ENCODE measurements around the gene PEX10.

DNA sequence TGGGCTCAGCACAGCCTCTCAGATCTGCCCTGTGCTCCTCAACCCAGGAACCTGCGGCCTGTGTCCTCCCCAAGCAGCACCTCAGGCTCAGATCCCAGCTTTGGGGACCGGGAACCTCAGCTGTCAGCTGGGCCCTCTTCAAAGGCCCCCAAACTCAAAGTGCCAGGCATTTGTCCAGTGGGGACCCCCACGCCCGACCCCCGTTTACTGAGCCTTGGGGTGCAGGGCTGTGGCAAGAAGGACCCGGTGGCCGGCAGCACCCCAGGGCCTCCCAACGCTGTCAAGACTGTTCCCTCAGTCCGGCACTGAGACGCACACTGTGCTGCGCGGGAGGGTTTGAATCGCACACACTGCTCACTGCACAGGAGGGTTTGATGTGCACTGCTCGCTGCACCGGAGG, 56.0 kb downstream of the PEX10 start:
- TF ChIP-seq, protein P1, sequence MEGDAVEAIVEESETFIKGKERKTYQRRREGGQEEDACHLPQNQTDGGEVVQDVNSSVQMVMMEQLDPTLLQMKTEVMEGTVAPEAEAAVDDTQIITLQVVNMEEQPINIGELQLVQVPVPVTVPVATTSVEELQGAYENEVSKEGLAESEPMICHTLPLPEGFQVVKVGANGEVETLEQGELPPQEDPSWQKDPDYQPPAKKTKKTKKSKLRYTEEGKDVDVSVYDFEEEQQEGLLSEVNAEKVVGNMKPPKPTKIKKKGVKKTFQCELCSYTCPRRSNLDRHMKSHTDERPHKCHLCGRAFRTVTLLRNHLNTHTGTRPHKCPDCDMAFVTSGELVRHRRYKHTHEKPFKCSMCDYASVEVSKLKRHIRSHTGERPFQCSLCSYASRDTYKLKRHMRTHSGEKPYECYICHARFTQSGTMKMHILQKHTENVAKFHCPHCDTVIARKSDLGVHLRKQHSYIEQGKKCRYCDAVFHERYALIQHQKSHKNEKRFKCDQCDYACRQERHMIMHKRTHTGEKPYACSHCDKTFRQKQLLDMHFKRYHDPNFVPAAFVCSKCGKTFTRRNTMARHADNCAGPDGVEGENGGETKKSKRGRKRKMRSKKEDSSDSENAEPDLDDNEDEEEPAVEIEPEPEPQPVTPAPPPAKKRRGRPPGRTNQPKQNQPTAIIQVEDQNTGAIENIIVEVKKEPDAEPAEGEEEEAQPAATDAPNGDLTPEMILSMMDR (IDR thresholded peaks at IDR 0.05; ENCODE audit: borderline replicate concordance, extremely low read depth, low read length, poor library complexity, severe bottlenecking) = no peak
- TF ChIP-seq EZH2 (IDR thresholded peaks at IDR 0.05; ENCODE audit: borderline replicate concordance, low read depth, low read length, severe bottlenecking) = no peak

Measured in DND-41 (cell line).